Activated naive CD4-positive, alpha-beta T cell treated with anti-CD3 and anti-CD28 coated beads, Interleukin-2, amount 50 U/mL, for 24 hours (primary cell): Measurements from ENCODE around the gene ATP6V1C2.
"Not testable (repeated sequence)": the region's sequence is repeated elsewhere in the genome, so short reads cannot be mapped to it uniquely, and the experiment has no call there.

Experiments
- H3K27ac Mint-ChIP-seq: one replicate; pipeline ENCODE4 v1.8.0; 2021; ENCODE audit warnings: mild to moderate bottlenecking, mixed read lengths
- H3K27me3 Mint-ChIP-seq: one replicate; pipeline ENCODE4 v1.8.0; 2021; ENCODE audit warnings: mixed read lengths
- H3K36me3 Mint-ChIP-seq: one replicate; pipeline ENCODE4 v1.8.0; 2021; ENCODE audit warnings: mixed read lengths
- H3K4me1 Mint-ChIP-seq: one replicate; pipeline ENCODE4 v1.8.0; 2021; ENCODE audit warnings: mixed read lengths
- H3K4me3 Mint-ChIP-seq: one replicate; pipeline ENCODE4 v1.8.0; 2021; ENCODE audit warnings: mild to moderate bottlenecking, mixed read lengths
- H3K9me3 Mint-ChIP-seq: one replicate; pipeline ENCODE4 v1.8.0; 2021; ENCODE audit warnings: mixed read lengths

The ATP6V1C2 gene

DNA sequence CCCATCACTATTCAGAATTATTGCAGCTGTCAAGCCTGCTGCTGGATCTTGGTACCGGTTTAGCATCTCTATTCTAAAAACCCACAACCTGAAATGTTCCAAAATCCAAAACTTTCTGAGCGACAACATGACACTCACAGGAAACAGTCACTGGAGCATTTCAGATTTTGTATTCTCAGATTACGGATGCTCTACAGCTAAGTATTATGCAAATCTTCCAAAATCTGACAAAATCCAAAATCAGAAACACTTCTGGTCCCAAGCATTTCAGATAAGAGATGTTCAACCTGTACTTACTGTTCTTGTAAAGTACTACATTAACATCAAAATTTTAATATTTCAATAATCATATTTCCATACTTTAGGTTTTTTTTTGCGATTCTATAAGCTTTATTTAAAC is 78.7 kb downstream of the ATP6V1C2 start:
- Mint-ChIP-seq H3K4me1 (peaks cover 27% of the 10 kb centered on the region), H3K36me3 (peaks cover 11% of the 10 kb centered on the region)

DNA sequence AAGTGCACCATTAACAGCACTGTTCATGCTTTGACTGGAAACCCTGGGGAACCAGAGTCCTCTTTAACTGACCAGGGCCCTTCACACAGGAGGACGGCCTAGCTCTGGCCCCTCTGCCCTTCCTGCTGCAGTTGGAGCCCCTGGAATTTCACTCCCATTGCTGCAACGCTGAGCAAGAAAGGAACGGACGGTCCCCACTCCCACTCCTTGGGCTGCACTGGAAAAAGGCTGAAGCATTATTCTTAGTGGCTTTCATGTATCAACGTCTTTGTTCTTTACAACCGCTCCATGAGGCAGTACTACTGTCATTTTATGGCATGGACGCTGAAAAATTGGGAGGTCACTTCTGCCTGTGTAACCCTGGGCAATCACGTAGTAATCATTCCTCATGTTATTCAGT is 81.2 kb downstream of the ATP6V1C2 start:
- no peak overlapping the region for H3K4me3 Mint-ChIP-seq
- H3K27ac Mint-ChIP-seq: no peak overlapping the region
- peaks cover 28% of the 10 kb centered on the region for H3K4me1 Mint-ChIP-seq
- peaks cover 5% of the 10 kb centered on the region for H3K36me3 Mint-ChIP-seq
- H3K9me3 Mint-ChIP-seq: no peaks in the 10 kb centered on the region
- H3K27me3 Mint-ChIP-seq: no peaks in the 10 kb centered on the region

More for the DNA sequence above, 78.7 kb downstream of the ATP6V1C2 start:
- H3K4me3 Mint-ChIP-seq: no peak overlapping the region
- no peaks in the 10 kb centered on the region for H3K9me3 Mint-ChIP-seq
- no peaks in the 10 kb centered on the region for H3K27me3 Mint-ChIP-seq
- H3K27ac Mint-ChIP-seq: no peak overlapping the region

DNA sequence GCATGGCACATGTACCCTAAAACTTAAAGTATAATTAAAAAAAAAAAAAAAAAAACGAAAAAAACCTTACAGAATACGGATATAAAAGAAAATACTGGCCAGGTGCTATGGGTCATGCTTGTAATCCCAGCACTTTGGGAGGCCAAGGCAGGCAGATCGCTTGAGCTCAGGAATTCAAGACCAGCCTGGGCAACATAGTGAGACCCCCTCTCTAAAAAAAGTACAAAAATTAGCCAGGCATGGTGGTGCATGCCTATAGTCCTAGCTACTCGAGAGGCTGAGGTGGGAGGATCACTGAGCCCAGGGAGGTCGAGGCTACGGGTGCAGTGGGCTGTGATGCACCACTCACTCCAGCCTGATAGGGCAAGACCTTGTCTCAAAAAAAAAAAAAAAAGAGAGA is 84.6 kb downstream of the ATP6V1C2 start:
- H3K4me1 Mint-ChIP-seq: peaks cover 48% of the 10 kb centered on the region
- not testable (repeated sequence) for H3K4me3 Mint-ChIP-seq, H3K27ac Mint-ChIP-seq, H3K9me3 Mint-ChIP-seq, H3K27me3 Mint-ChIP-seq
- peaks cover 11% of the 10 kb centered on the region for H3K36me3 Mint-ChIP-seq

DNA sequence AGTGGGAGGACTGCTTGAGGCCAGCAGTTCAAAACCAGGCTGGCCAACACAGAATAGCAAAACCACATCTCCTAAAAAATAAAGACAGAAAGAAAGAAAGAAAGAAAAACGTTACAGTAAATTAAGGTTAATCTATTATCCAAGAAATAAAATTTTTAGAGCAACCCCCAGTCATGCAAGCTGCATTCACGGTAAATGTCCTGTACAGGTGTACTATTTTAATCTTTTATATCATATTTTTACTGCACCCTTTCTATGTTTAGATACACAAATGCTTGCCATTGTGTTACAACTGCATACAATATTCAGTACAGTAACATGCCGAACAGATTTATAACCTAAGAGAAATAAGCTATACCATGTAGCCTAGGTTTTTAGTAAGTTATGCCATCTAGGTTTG is 85.1 kb downstream of the ATP6V1C2 start:
- no peaks in the 10 kb centered on the region for H3K9me3 Mint-ChIP-seq
- H3K27me3 Mint-ChIP-seq: no peaks in the 10 kb centered on the region
- H3K27ac Mint-ChIP-seq: no peak overlapping the region
- peaks cover 54% of the 10 kb centered on the region for H3K4me1 Mint-ChIP-seq
- H3K36me3 Mint-ChIP-seq: peaks cover 13% of the 10 kb centered on the region
- H3K4me3 Mint-ChIP-seq: no peak overlapping the region

DNA sequence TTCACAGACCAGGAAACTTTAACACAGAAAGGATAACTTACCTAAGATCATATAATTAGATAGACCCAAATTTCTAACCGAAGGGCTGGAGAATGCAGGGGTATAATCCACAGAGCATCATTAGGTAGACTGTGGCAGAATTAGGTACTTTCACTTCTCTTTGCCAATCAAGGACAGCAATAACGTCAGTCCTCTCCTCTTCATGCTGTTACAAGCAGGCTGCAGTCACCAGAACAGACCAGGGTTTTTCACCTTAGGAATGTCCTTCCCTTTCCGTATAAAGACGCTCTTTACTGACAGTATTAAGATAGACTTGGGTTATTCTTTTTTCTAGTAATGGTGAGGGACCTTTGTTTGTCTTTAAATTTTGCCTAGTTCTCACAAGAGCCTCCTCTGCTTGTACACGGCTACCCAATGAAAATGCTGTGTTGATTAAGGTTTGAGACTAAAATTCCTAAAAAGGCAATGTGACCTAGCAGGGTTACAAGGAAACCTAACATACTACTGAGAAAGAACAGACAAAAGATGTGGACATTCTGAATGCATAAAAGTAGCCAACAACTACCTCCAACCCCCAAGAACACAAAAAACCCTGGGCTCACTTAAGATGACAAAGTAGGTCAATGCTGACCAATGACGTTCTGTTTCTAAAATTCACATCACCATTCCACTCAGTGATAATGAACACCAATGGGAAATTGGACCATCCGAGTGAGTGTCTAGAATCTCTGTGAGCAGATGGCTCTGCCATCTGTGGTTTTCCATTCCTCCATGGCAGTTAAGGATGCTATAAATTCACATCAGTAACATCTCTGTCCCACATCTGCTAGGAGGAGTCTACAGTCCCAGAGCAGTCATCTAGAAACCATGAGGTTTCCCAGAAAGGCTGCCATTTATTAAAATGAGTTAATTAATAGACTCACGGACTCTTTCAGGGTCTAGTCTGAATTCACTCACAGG is 89.1 kb downstream of the ATP6V1C2 start:
- no peaks in the 10 kb centered on the region for H3K27me3 Mint-ChIP-seq
- peaks cover 10% of the 10 kb centered on the region for H3K36me3 Mint-ChIP-seq
- peak overlapping the region; percentile 77 for H3K27ac Mint-ChIP-seq
- H3K9me3 Mint-ChIP-seq: no peaks in the 10 kb centered on the region
- peak overlapping the region; percentile 93 for H3K4me3 Mint-ChIP-seq
- H3K4me1 Mint-ChIP-seq: peaks cover 42% of the 10 kb centered on the region

DNA sequence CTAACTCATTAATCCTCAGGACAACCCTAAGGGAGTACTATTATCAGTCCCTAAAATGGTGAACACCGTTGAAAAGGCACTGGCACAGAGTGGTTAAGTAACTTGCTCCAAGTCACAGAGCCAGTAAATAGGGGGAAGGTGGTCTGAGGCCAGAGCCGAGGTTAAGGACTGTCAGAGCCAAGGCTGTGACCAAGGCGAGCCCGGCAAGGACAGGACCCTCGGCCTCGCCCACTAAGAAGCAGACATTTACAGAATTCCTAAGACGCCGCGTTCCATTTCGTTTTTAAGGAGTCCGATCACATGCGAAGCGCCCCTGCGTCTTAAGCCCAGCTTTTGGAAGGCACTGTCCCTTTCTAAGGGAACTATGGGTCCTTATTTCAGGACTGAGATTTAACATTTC is 90.1 kb downstream of the ATP6V1C2 start:
- Mint-ChIP-seq H3K4me1 (peaks cover 42% of the 10 kb centered on the region), H3K27ac (peak overlapping the region; percentile 93), H3K4me3 (peak overlapping the region; percentile 93), H3K9me3 (no peaks in the 10 kb centered on the region), H3K36me3 (peaks cover 9% of the 10 kb centered on the region), H3K27me3 (no peaks in the 10 kb centered on the region)

DNA sequence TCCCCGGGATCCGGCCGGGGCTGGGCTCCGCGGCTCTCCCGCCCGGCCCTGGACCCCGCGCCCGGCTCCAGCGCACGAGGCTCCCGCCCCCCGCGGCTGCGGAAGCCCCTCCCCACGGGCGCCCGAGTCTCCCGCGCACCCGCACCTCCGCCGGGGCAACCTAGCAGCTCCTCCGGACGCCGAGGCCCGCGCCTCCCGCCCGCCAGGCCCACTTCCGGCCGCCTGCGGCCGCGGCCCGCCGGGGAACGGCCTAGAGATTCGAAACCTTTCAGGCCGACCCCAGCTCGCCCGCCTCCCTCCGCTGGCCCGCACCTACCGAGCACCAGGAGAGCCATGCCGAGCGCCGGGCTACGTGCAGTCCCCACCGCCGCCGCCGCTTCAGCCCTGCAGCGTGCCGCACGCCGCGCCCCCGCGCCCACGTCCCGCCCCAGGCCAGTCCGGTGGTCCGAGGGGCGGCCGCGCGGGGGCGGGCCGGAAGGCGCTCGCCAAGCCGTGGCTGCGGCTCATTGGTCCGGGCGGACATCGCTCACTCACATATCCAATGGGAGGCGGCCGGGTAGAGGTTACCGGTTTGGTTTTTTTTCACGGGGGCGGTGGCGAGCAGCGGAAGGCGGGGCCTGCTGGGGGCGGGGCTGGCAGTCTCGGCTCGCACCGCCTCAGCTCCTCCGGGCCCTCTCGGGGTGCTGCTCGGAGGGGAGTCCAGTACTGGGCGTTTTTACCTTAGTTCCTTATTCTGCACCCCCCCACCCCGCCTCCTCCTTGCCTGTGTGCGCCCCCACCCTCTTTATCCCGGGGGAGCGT is 91.1 kb downstream of the ATP6V1C2 start, which contains the start of gene PDIA6:
Gene PDIA6 (minus strand): TSS at position 424 of the 801 bp plus-strand sequence. CDS start 89 bp downstream, at position 335.
- Mint-ChIP-seq H3K27me3 (no peaks in the 10 kb centered on the region), H3K4me3 (peak within 1 kb of the TSS; percentile 93), H3K36me3 (peaks cover 9% of the 10 kb centered on the region), H3K9me3 (no peaks in the 10 kb centered on the region), H3K27ac (peak within 1 kb of the TSS; percentile 93), H3K4me1 (peaks cover 37% of the 10 kb centered on the region)

DNA sequence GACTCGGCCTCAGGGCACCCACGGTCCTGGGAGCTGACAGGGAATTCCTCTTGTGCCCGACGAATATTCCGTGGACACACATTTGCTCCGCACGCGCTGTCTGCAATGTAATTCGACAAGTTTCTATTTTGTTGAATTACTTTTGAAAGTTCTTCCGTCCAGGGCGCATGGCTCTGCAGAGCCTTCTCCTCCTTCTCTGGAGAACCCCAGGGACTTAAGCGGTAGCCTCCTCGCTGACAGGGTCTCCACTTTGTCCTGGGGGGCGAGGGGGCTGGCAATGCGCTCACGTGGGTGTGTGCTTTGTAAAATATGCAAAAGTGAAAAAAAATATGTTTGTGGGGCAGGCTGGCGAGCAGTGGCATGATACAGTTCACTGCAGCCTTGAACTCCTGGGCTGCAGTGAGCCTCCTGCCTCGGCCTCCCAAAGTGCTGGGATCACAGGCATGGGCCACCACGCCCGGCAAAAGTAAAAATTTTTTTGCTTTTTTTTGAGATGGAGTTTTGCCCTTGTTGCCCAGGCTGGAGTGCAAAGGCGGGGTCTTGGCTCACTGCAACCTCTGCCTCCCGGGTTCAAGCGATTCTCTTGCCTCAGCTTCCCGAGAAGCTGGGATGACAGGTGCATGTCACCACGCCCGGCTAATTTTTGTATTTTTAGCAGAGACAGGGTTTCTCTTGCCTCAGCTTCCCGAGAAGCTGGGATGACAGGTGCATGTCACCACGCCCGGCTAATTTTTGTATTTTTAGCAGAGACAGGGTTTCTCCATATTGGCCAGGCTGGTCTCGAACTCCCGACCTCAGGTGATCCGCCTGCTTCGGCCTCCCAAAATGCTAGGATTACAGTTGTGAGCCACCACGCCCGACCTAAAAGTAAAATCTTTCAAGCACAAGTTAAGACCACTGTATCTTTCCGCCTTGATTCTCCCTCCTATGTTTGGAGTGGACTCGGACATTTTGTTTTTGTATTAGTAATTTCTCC is 92.0 kb downstream of the ATP6V1C2 start:
- H3K27me3 Mint-ChIP-seq, H3K9me3 Mint-ChIP-seq, H3K36me3 Mint-ChIP-seq: not testable (repeated sequence)
- Mint-ChIP-seq H3K27ac (peak overlapping the region; percentile 79), H3K4me3 (peak overlapping the region; percentile 86), H3K4me1 (peaks cover 28% of the 10 kb centered on the region)

DNA sequence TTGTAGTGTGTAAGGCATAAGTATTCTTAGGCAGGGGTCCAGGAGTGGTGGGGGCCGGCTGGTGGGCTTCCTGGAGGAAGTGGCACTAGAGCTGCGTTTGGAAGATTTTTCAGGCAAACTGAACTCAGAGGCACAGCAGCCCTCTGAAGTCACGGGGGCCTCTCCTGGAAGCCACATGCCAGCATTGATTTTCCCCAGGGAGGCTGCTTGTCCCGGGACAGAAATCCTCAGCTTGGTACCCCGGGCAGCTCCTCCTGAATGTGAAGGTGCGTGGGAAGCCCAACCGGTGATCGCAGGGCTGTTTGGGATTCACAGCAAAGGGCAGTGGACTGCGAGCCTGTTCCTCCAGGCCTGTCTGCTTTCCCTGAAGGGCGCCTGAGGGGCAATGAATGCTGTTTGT is 92.7 kb downstream of the ATP6V1C2 start:
- peaks cover 21% of the 10 kb centered on the region for H3K4me1 Mint-ChIP-seq
- peaks cover 5% of the 10 kb centered on the region for H3K36me3 Mint-ChIP-seq
- no peaks in the 10 kb centered on the region for H3K9me3 Mint-ChIP-seq
- H3K27ac Mint-ChIP-seq: peak overlapping the region; percentile 79
- peak overlapping the region; percentile 64 for H3K4me3 Mint-ChIP-seq
- H3K27me3 Mint-ChIP-seq: no peaks in the 10 kb centered on the region

DNA sequence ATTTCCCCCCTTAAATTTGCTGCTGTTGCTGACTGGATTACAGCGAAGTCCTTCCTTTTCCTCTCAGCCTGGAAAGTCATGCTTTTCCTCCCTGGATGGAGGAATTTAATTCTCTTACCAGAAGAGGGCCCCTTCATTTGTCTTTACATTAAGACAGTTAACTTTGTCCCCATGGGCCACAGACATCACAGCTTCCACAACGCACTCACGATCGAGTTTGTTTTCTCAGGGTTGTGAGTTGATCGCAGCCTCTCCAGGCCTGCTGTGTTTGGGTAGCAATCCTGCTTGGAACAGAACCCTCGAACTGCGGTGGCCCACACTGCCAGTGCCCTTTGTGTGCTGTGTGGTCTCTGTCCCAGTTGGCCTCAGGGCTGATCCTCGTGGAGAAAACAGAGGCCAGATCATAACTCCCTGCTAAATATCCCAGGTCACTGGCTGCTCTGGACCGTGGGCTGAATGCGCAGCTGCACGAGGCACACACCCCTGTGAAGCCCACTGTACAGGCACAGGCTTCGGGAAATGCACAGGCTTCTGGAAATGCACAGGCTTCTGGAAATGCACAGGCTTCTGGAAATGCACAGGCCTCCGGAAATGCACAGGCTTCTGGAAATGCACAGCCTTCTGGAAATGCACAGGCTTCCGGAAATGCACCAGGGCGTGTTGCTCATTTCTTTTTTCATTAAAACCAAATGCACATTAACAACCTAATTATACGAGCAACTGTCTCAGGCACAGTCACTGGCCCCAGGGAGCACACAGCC is 93.3 kb downstream of the ATP6V1C2 start:
- no peak overlapping the region for H3K27ac Mint-ChIP-seq
- peaks cover 18% of the 10 kb centered on the region for H3K4me1 Mint-ChIP-seq
- H3K27me3 Mint-ChIP-seq: peaks cover under 1% of the 10 kb centered on the region
- peak overlapping the region; percentile 51 for H3K4me3 Mint-ChIP-seq
- peaks cover 5% of the 10 kb centered on the region for H3K36me3 Mint-ChIP-seq
- no peaks in the 10 kb centered on the region for H3K9me3 Mint-ChIP-seq

DNA sequence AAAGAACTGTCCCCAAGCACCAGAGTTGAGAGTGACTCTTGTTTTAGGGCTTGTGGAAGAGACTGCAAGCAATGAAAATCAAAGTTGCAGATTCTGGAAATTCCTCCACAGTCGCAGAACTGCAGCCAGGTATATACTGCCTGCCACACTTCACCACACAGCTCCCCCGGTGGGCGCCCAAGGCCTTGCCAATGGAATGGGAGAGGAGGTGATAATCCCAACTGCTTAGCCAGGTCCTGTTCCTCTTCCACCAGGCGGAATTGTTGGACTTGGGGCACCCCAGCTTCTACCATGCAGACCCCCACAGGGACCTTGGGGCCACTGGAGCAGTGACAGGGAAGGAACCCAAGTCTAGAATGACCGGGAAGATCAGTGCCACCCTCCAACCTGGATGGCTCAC is 96.0 kb downstream of the ATP6V1C2 start:
- H3K9me3 Mint-ChIP-seq: no peaks in the 10 kb centered on the region
- H3K27me3 Mint-ChIP-seq: peaks cover 4% of the 10 kb centered on the region
- H3K4me3 Mint-ChIP-seq: no peak overlapping the region
- H3K4me1 Mint-ChIP-seq: no peaks in the 10 kb centered on the region
- H3K27ac Mint-ChIP-seq: no peak overlapping the region
- no peaks in the 10 kb centered on the region for H3K36me3 Mint-ChIP-seq

DNA sequence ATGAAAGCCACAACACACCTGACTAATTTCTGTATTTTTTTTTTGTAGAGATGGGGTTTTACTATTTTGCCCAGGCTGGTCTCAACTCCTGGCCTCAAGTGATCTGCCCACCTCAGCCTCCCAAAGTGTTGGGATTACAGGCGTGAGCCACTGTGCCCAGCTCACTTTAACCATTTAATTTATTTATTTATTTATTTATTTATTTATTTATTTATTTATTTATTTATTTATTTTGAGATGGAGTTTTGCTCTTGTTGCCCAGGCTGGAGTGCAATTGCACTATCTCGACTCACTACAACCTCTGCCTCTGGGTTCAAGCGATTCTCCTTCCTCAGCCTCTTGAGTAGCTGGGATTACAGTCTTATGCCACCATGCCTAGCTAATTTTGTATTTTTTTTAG is 96.9 kb downstream of the ATP6V1C2 start:
- not testable (repeated sequence) for H3K27me3 Mint-ChIP-seq, H3K9me3 Mint-ChIP-seq, H3K27ac Mint-ChIP-seq, H3K4me1 Mint-ChIP-seq, H3K36me3 Mint-ChIP-seq, H3K4me3 Mint-ChIP-seq

DNA sequence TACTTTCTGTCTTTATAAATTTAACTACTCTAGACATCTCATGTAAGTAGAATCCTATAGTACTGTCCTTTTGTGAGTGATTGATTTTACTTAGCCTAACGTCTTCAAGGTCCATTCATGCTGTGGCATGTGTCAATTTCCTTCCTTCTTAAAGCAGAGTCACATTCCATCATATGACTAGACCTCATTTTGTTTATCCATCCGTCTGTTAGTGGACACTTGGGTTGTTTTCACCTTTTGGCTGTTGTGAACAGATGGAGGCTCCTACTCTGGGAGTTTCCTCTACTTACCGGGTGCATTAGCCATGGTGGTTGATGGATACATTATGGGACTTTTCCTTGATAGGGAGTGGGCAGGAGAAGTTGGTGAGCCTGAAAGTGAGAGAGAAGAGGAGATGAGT is 97.6 kb downstream of the ATP6V1C2 start:
- peaks cover 4% of the 10 kb centered on the region for H3K27me3 Mint-ChIP-seq
- no peaks in the 10 kb centered on the region for H3K9me3 Mint-ChIP-seq
- H3K4me1 Mint-ChIP-seq: no peaks in the 10 kb centered on the region
- H3K27ac Mint-ChIP-seq: no peak overlapping the region
- H3K4me3 Mint-ChIP-seq: no peak overlapping the region
- H3K36me3 Mint-ChIP-seq: no peaks in the 10 kb centered on the region

DNA sequence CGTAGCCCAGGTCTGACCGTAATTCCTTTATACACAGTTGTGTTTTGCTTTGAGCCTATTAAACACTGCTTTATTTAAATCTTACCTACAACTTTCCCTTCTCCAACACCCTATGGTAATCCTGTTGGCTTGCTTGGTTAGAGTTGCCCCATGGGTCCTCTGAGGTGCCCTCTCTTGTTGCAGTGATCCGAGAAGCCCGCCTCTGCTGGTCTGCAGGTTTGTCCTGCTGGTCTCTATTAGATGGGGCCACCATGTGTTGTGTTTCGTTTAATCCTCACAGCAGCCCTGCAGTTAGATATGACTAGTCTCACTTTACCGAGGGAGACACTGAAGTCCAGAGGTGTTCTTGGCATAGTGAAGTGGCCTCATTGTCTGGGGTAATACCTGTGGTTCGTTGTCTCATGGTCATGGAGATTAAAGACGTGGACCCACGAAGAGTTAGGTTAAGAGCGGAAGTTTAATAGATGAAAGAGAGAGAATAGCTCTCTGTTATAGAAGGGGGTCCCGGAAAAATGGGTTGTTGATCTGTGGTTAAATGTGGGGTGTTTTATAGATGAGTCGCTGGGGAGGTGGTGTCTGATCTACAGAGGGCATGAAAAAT is 98.4 kb downstream of the ATP6V1C2 start:
- H3K9me3 Mint-ChIP-seq: no peaks in the 10 kb centered on the region
- H3K4me3 Mint-ChIP-seq: no peak overlapping the region
- no peaks in the 10 kb centered on the region for H3K36me3 Mint-ChIP-seq
- peaks cover 6% of the 10 kb centered on the region for H3K27me3 Mint-ChIP-seq
- H3K27ac Mint-ChIP-seq: no peak overlapping the region
- H3K4me1 Mint-ChIP-seq: no peaks in the 10 kb centered on the region
